SU-DHL-6 (cell line): ENCODE data around the gene OSBPL10.

Source experiments
- H2AFZ ChIP-seq: fragments of 200-600 bp; sonication (generic); 2 replicates; pipeline ENCODE4 v1.6.1; 2014; ENCODE audit warnings: low read depth, mild to moderate bottlenecking, moderate library complexity, mixed read lengths, antibody characterized with exemption, low read length; ENCODE audit not compliant: severe bottlenecking
- H3F3A ChIP-seq: fragments of 200-600 bp; shearing (Covaris generic); 2 replicates; pipeline ENCODE4 v1.6.0; 2016; ENCODE audit warnings: antibody characterized with exemption, mild to moderate bottlenecking; ENCODE audit not compliant: insufficient read depth
- H3K27ac ChIP-seq: fragments of 200-600 bp; sonication (generic); 2 replicates; pipeline ENCODE4 v1.5.1; 2016; ENCODE audit warnings: low read depth, mild to moderate bottlenecking, low read length, moderate library complexity, mixed read lengths
- H3K27me3 ChIP-seq: fragments of 200-600 bp; sonication (generic), shearing (Covaris generic); 2 replicates; pipeline ENCODE4 v1.6.0; 2014; ENCODE audit warnings: mild to moderate bottlenecking, low read length
- H3K36me3 ChIP-seq: fragments of 200-600 bp; sonication (generic); 2 replicates; pipeline ENCODE4 v1.6.1; 2014; ENCODE audit warnings: mild to moderate bottlenecking, low read length, mixed read lengths
- H3K4me2 ChIP-seq: fragments of 300-600, 200-600 bp; shearing (Covaris generic), sonication (generic); 2 replicates; pipeline ENCODE4 v1.6.0; 2014; ENCODE audit warnings: low read length, low read depth, mild to moderate bottlenecking; ENCODE audit not compliant: poor library complexity, severe bottlenecking
- H3K4me3 ChIP-seq: fragments of 200-600 bp; sonication (generic); 2 replicates; pipeline ENCODE4 v1.5.1; 2014; ENCODE audit warnings: antibody characterized with exemption, low read length, mild to moderate bottlenecking, mixed read lengths; ENCODE audit not compliant: insufficient read depth, poor library complexity, severe bottlenecking
- H3K79me2 ChIP-seq: fragments of 200-600 bp; sonication (generic); 2 replicates; pipeline ENCODE4 v1.6.1; 2014; ENCODE audit warnings: mild to moderate bottlenecking, low read length, moderate library complexity; ENCODE audit not compliant: insufficient read depth
- H3K9ac ChIP-seq: fragments of 200-600 bp; sonication (generic); 2 replicates; pipeline ENCODE4 v1.7.0; 2014; ENCODE audit warnings: mild to moderate bottlenecking, low read length
- H3K9me2 ChIP-seq: fragments of 200-600 bp; sonication (generic); replicated peaks from 2 replicates; pipeline ENCODE4 v1.6.1; 2014; ENCODE audit warnings: low read length; ENCODE audit not compliant: insufficient read depth
- H3K9me3 ChIP-seq: fragments of 200-600 bp; sonication (generic); 2 replicates; pipeline ENCODE4 v1.6.1; 2014; ENCODE audit warnings: low read length, mixed read lengths; ENCODE audit not compliant: insufficient read depth
- H4K20me1 ChIP-seq: fragments of 200-600 bp; sonication (generic); 2 replicates; pipeline ENCODE4 v1.6.1; 2014; ENCODE audit warnings: low read depth, mild to moderate bottlenecking, antibody characterized with exemption, low read length, moderate library complexity, mixed read lengths
- EZH2phosphoT487 ChIP-seq: fragments of 200-600 bp; sonication (generic), shearing (Covaris generic); conservative IDR thresholded peaks from 2 replicates; pipeline ENCODE4 v1.6.1; 2018; ENCODE audit warnings: mild to moderate bottlenecking, antibody characterized with exemption, low read length, moderate library complexity, mixed read lengths
- TF ChIP-seq, protein P1 (sequence below): fragments of 200-600 bp; sonication (generic); IDR thresholded peaks from one replicate; pipeline ENCODE4 v1.5.1; 2017; ENCODE audit warnings: antibody characterized with exemption, mild to moderate bottlenecking, low read length, moderate library complexity; ENCODE audit not compliant: insufficient read depth, poor library complexity, severe bottlenecking

Gene OSBPL10

DNA sequence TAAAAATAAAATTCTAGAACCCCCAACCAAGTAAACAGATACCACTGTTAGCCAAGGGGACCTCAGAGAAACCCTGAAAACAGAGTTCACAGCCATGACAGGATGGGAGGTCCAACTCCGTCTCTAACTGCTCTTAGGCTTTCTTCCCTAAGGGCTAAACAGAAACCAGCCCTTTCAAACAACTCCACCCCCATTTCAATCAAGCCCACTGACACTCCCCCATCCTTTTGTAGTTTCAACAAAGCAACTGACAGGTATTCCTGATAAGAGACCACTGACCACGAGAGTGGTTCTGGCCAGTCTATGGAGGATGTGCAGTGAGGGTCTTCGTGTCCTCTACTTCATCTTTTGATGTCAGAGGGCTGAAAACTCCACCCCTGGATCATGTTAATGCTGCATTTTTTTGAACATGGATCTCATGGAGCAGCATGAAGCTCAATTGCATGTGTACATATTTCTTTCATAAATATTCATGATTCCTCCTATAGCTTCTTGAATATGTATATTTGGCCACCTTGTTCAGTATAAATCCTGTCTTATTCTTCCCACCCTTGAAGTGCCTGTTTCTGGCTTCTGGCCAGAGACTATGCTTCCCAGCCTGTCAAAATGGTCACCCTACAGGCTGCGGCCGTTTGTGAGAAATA is 222.6 kb downstream of the OSBPL10 start:
- TF ChIP-seq, protein P1, sequence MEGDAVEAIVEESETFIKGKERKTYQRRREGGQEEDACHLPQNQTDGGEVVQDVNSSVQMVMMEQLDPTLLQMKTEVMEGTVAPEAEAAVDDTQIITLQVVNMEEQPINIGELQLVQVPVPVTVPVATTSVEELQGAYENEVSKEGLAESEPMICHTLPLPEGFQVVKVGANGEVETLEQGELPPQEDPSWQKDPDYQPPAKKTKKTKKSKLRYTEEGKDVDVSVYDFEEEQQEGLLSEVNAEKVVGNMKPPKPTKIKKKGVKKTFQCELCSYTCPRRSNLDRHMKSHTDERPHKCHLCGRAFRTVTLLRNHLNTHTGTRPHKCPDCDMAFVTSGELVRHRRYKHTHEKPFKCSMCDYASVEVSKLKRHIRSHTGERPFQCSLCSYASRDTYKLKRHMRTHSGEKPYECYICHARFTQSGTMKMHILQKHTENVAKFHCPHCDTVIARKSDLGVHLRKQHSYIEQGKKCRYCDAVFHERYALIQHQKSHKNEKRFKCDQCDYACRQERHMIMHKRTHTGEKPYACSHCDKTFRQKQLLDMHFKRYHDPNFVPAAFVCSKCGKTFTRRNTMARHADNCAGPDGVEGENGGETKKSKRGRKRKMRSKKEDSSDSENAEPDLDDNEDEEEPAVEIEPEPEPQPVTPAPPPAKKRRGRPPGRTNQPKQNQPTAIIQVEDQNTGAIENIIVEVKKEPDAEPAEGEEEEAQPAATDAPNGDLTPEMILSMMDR, result no peak
- no peak for TF ChIP-seq EZH2phosphoT487
- no peak overlapping the region for H3K9ac ChIP-seq
- H4K20me1 ChIP-seq, result 0 out of 2 replicates have a peak, but pooled peaks cover 7% of the 10 kb centered on the region
- peaks cover 3% of the 10 kb centered on the region; the same call in 1 of the 2 replicates for H3F3A ChIP-seq
- H3K36me3 ChIP-seq, result no peaks in the 10 kb centered on the region
- no peak overlapping the region for H3K4me2 ChIP-seq
- no peak overlapping the region for H3K27ac ChIP-seq
- peaks cover 86% of the 10 kb centered on the region for H3K79me2 ChIP-seq
- no peaks in the 10 kb centered on the region for H3K9me3 ChIP-seq
- H3K27me3 ChIP-seq, result no peaks in the 10 kb centered on the region
- no peak overlapping the region for H3K4me3 ChIP-seq
- no peak overlapping the region for H2AFZ ChIP-seq
- H3K9me2 ChIP-seq, result no peaks in the 10 kb centered on the region

DNA sequence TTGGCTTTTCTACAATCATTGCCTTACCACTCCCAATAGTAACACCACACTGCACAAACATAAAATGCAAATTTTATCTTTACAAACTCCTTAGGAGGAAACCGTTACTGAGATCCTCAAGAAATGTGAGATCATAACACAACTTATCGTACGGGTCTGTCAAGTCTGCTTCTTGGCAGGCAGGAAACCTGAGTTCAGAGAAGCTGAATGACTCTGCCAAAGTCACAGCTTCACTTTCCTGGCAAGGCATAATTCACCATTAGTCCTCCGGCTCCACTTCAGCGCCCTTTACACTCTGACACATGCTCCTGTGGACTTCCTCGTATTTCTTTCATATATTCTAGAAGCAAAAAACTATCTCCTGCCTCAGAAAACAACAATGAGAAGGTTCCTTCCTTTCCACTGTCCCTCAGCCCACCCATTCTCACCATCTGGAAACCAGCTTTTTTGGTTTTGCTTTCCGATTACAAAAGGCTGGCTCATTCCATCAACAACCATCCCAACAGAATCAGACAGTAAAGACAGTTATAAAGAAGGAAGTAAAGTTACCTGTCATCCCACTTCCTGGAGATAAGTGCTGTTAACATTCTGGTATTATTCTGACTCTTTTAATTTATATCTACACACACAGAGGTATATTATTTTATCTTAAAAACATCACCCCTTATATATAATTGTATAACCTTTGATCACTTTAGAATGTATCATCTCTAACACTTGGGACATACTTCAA is 225.0 kb downstream of the OSBPL10 start:
- no peak overlapping the region for H2AFZ ChIP-seq
- H3K9ac ChIP-seq, result no peak overlapping the region
- TF ChIP-seq, protein P1, result no peak
- no peak for TF ChIP-seq EZH2phosphoT487
- H3K79me2 ChIP-seq, result peaks cover 87% of the 10 kb centered on the region
- no peaks in the 10 kb centered on the region for H3K9me3 ChIP-seq
- no peaks in the 10 kb centered on the region for H3K27me3 ChIP-seq
- no peak overlapping the region for H3K4me3 ChIP-seq
- H3K27ac ChIP-seq, result peak overlapping the region; percentile 2; the same call in 1 of the 2 replicates
- H3K36me3 ChIP-seq, result no peaks in the 10 kb centered on the region
- no peak overlapping the region for H3K4me2 ChIP-seq
- H3F3A ChIP-seq, result peaks cover 3% of the 10 kb centered on the region; the same call in 1 of the 2 replicates
- 0 out of 2 replicates have a peak, but pooled peaks cover 7% of the 10 kb centered on the region for H4K20me1 ChIP-seq
- no peaks in the 10 kb centered on the region for H3K9me2 ChIP-seq

DNA sequence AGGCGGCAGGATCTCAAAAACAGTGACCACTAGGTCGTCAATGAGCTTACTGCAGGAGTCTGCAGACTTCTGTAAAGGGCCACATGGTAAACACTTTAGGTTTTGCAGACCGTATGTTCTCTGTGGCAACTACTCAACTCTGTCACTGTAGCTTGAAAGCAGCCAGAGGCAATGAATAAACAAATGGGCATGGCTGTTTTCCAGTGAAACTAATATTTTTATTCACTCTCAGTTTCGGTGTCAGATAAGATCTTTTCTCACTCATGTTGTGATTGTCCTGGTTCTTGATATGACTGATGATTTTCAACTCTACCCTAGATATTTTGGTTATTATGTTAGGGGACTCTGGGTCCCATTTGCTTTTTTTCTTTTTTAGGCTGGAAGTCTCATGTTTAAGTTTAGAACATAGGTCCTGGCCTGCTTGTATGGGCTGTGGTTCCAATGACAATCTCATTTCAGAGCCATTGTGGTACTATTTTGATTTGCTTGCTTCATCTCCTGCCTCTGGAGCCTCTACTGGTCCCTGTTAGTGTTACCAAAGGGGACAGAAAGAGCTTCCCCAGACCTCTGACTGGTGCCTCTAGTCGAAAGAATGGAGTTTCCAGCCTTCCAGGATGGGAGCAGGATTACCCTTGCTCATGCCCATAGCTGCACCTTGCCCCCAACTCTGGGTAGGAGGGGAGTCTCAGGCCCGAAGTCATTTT is 226.3 kb downstream of the OSBPL10 start:
- Histone ChIP-seq H3K9me2 (no peaks in the 10 kb centered on the region), H3K9ac (no peak overlapping the region), H3K79me2 (peaks cover 86% of the 10 kb centered on the region), H3F3A (peaks cover 3% of the 10 kb centered on the region; the same call in 1 of the 2 replicates), H3K9me3 (no peaks in the 10 kb centered on the region), H3K4me2 (no peak overlapping the region), H3K36me3 (no peaks in the 10 kb centered on the region), H3K27me3 (no peaks in the 10 kb centered on the region), H3K27ac (no peak overlapping the region), H2AFZ (no peak overlapping the region), H4K20me1 (0 out of 2 replicates have a peak, but pooled peaks cover 4% of the 10 kb centered on the region), H3K4me3 (no peak overlapping the region)
- TF ChIP-seq EZH2phosphoT487, result no peak
- TF ChIP-seq, protein P1, result no peak
